ENCODE measurements around the gene RAET1G. TPM values are rescaled to one million over a fixed set of nuclear protein-coding genes. Genes with fewer than 3 reads are reported as not detected.
A peak's percentile ranks its signal among the peaks of the same experiment; 100 is the strongest.

The RAET1G gene
- total and polyA plus RNA-seq, 12 donors, result 0.22 to 40.7 (median 11.6) TPM

DNA sequence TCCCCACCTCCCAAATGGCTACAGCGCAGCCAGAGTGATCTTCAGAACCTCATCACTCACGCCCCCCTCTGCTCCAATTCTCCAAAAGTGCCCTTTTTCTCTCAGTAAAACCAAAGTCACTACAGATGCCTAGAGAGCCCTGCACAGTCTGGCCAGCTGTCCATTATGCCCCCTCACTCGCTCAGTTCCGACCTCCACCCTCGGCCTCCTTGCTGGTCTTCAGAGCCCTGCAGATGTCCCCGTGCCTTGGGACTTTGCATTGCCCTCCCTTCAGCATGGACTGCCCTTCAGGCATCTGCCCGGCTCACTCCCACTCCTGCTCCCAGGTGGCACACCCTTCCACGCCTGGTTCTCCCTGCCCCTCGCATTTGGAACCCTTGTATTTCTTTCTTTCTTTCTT is 24.0 kb downstream of the RAET1G start:
- peak in 1 of 7 donors; percentile 46 for DNase-seq
- WGBS, 4 donors, result 94 to 97% (median 97%) methylated on average over 9 of the region's 9 CpGs
- no peak for TF ChIP-seq CTCF (IDR thresholded peaks at IDR 0.05)
- no peak for TF ChIP-seq POLR2A (IDR thresholded peaks at IDR 0.05)
- Histone ChIP-seq H3K4me3 (no peak overlapping the region), H3K27ac (no peak overlapping the region), H3K36me3 (replicated peaks in 1 of 2) (no peaks in the 10 kb centered on the region), H3K27me3 (no peaks in the 10 kb centered on the region), H3K4me1 (replicated peaks in 1 of 2) (peaks cover 31 to 36% of the 10 kb centered on the region in 2 donors), H3K9me3 (replicated peaks in 1 of 3) (no peaks in the 10 kb centered on the region)
- intact Hi-C loops (cut with DNase I), result no loop called here

- no peak for TF ChIP-seq CTCF (IDR thresholded peaks at IDR 0.05)
- no peak for TF ChIP-seq POLR2A (IDR thresholded peaks at IDR 0.05)
- WGBS, 4 donors, result 73 to 74% (median 73%) methylated on average over 16 to 17 of the region's 17 CpGs
- peak within 1 kb of the TSS; percentile 19 to 89 (median 87) for H3K27ac ChIP-seq
- no peaks in the 10 kb centered on the region for H3K36me3 ChIP-seq (replicated peaks in 1 of 2)
- intact Hi-C loops (cut with DNase I), result no loop called here
- peaks cover 31 to 36% of the 10 kb centered on the region in 2 donors for H3K4me1 ChIP-seq (replicated peaks in 1 of 2)
- DNase-seq, result peak in 1 of 7 donors; percentile 51
- peak within 1 kb of the TSS in 1 of 4 donors; percentile 35 for H3K4me3 ChIP-seq
- H3K27me3 ChIP-seq, result no peaks in the 10 kb centered on the region
- H3K9me3 ChIP-seq (replicated peaks in 1 of 3), result no peaks in the 10 kb centered on the region
These were observed 24.8 kb downstream of the RAET1G start, which contains the start of gene RAET1E for GRCh38 chr6:149897855-149898744. RAET1E (minus strand) TSS chr6:149898113; CDS start chr6:149890901, 7,212 bp downstream.

GRCh38 chr6:149897015-149897697 is 25.8 kb downstream of the RAET1G start:
- 18 to 29% (median 26%) methylated on average over 13 of the region's 13 CpGs for WGBS, 4 donors
- peak; percentile 90 to 97 (median 97) for DNase-seq
- Histone ChIP-seq H3K36me3 (replicated peaks in 1 of 2) (no peaks in the 10 kb centered on the region), H3K27me3 (no peaks in the 10 kb centered on the region), H3K4me3 (peak overlapping the region in 1 of 4 donors; percentile 35), H3K4me1 (replicated peaks in 1 of 2) (peaks cover 31 to 36% of the 10 kb centered on the region in 2 donors), H3K9me3 (replicated peaks in 1 of 3) (no peaks in the 10 kb centered on the region), H3K27ac (peak overlapping the region; percentile 19 to 89 (median 87))
- intact Hi-C loops (cut with DNase I), result no loop called here
- no peak for TF ChIP-seq CTCF (IDR thresholded peaks at IDR 0.05)
- peak in 1 of 2 donors; percentile 34 for TF ChIP-seq POLR2A (IDR thresholded peaks at IDR 0.05)

GRCh38 chr6:149896491-149896890 is 26.4 kb downstream of the RAET1G start:
- H3K27me3 ChIP-seq, result no peaks in the 10 kb centered on the region
- peak overlapping the region in 1 of 4 donors; percentile 35 for H3K4me3 ChIP-seq
- peaks cover 31 to 36% of the 10 kb centered on the region in 2 donors for H3K4me1 ChIP-seq (replicated peaks in 1 of 2)
- TF ChIP-seq POLR2A (IDR thresholded peaks at IDR 0.05) (no peak), CTCF (IDR thresholded peaks at IDR 0.05) (no peak)
- peak in 1 of 7 donors; percentile 47 for DNase-seq
- intact Hi-C loops (cut with DNase I), result no loop called here
- no peaks in the 10 kb centered on the region for H3K9me3 ChIP-seq (replicated peaks in 1 of 3)
- peak overlapping the region; percentile 19 to 89 (median 87) for H3K27ac ChIP-seq
- WGBS, 4 donors, result 81 to 94% (median 89%) methylated on average over 3 of the region's 3 CpGs
- H3K36me3 ChIP-seq (replicated peaks in 1 of 2), result no peaks in the 10 kb centered on the region
